GM18517 (cell line): Measurements from ENCODE around the gene HDAC9.

ENCODE experiments used
- ATAC-seq: cut with Tn5 transposase; IDR thresholded peaks from one replicate; pipeline ENCODE4 v1.9.1; 2021; ENCODE audit warnings: mild to moderate bottlenecking, moderate library complexity; ENCODE audit not compliant: unreplicated experiment

HDAC9 gene

DNA sequence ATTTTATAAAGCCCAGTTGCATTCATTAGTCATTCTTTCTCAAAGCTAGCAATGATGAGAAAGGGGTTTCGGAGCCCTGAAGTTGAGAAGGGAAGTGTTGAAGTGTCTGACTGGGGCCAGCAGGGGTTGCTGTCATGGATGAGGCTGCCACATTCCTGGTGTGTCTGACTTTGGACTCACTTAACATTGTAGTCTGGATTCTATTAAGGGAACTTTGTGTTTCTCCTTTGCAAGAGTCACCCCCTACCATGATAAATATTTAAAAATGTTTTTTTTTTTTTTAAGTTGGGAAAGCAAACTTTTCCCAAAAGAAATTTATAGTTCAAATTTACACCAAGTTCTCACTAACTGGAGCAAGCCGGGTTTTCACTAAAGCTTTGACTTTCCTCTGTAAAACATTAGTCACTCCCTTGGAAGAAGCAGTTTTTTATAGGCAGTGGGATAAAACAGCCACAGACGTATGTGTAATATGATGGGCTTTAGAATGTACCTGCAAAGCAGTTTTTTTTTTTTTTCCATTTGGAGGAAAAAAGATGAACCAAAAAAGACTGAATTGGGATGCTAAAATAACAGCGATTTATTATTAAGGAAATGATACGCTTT, 378.3 kb downstream of the HDAC9 start:
- ATAC-seq, result no peak

DNA sequence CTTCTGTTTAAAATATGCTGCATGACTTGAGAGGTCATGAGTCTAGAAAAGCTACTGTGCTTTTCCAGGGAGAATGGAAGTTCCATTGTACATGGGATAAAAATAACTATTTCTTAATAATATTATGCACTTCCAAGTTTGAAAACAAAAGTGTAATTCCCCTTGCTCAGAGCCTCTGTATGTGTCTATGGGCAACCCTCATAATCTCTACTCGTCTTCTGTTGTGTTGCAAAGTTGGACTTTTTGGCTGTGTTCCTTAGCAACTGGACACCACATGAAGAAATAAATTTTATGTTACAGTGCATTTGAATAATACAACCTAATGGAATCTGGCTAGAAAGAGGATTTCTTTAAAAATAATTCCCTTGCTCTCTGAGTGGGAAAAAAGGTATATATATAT, 379.3 kb downstream of the HDAC9 start:
- no peak for ATAC-seq

DNA sequence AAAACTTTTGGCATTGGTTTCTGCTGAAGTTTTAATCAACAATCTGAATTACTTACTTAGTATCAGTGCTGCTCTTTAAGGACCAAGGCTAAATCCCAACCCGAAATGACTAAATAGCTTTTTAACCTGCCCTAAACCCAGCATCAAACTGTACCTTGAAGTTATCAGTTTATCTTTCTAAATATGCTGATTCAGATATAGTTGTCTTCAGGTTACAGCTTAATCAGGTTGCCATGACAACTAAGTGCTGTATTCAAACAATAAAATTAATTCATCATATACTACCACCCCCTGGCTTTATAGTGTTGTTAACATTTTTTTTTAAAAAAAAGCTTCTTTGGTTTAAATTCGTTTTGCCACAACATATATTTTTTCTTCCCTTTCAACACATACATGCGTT, 382.3 kb downstream of the HDAC9 start:
- no peak for ATAC-seq

DNA sequence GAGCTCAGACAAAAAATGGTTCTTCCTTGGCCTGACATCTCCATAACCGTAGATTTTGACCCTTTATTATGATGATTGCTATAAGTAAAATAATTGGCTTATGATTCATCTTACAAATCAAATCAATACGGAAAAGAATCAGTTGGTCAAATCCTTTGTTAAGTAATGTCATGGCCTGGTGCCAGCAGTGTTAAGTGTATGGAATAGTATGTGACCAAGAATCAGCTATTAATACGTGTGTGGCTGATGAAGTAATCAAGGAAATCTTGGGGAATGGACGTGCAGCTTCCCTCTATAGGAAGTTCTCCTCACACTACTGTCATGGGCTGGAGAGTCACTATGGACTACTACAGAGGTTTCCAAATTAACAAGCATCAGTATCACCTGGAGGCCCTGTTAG, 391.3 kb downstream of the HDAC9 start:
- no peak for ATAC-seq

DNA sequence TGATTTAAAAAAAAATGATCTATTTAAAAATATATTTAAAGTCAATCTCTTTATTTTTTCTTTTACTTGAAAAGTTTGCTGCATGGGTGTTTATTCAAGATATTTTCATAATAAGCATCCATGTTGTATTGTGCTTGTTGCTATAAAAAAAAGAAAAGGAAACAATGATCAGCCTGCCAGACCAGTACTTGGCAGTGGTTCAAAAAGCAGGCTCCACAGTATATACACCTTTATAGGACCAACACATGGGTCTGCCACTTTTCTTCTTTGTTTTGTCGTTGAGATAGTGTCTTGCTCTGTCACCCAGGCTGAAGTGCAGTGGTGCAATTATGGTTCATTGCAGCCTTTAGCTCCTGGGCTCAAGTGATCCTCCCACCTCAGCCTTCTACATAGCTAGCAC, 393.9 kb downstream of the HDAC9 start:
- no peak for ATAC-seq

DNA sequence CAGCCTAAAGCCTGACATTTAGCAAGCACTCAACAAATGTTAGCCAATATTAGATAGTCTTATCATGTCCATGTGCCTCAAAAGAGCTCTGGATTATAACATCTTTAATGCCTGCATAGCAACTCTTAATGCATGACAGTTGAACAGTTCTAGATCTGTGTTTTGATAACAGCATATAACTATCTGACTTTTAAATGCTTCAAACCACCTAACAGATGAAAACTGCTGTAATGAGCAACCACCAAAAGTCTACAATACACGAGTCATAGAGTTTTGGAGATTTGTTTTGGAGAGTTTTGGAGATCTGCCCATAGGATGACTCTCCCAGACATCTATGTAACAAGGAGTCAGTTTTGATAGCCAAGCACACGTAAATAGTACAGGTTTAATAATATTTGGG, 394.6 kb downstream of the HDAC9 start:
- ATAC-seq, result no peak

DNA sequence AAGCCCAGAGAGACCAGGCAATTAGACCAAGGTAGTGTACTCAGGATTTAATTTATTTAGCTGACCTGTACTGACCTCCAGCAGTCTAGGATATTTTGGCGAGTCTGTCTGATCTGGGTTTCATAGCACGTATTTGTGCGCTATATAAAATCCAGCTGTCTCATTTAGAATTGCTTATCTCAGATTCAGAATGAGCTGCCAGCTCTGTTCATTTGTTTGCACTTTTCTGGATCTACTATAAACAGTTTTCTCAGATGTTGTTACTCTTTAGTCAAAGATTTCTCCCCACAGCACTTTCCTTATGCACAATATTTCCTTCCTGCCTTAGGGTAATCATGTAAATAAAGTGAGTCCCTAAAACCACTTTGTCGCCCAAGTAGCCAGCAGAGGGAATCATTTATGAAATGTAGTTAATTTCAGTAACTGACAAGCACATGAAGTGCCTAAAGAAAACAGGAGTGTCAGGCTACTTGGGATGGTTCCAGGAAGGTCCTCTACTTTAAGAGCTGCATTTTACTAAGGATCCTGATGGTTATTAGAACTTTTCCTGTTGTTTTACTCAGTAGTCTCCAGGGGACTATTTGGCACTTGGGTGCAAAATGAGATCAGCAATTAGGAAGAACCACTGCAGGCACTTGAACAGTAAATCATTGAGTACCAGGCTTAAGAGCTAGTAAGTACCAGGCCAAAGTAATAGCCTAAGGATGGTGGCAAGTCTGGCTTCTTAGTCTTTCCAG, 395.5 kb downstream of the HDAC9 start:
- ATAC-seq, result no peak

DNA sequence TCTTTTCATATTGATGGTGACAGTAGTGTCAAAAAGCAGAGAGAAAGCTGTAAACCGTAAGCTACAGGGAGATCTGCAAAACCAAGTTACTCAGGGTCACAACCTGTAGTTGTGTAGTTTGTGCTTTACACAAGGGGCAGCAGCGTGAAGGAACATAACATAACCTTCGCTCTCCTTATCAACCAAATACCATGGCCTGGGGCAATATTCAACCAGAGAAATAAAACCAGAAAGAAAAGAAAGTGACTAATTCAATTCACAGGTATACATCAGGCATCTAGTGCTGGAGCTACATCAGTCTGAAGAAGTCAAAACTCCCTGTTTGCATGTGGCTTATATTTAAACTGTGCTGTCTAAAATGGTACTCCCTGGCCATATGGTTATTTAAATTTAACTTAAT, 397.6 kb downstream of the HDAC9 start:
- ATAC-seq, result no peak

DNA sequence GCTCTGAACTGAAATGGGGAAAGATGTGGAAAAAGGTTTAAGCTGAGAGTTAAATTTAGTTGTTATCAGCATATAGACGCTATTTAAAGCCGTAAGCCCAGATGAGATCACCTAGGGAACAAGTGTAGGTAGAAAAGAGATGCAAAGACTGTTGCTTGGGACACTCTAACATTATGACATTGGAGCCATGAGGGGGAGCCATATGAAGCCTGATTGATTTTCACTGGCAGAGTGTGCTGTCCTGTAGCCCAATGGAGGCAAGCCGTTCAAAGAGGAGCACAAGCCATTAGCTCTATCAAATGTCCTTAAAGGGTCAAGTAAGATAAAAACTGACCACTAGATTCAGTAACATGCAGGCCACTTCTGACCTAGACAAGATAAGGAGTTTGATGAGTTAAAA, 398.6 kb downstream of the HDAC9 start:
- ATAC-seq, result no peak

DNA sequence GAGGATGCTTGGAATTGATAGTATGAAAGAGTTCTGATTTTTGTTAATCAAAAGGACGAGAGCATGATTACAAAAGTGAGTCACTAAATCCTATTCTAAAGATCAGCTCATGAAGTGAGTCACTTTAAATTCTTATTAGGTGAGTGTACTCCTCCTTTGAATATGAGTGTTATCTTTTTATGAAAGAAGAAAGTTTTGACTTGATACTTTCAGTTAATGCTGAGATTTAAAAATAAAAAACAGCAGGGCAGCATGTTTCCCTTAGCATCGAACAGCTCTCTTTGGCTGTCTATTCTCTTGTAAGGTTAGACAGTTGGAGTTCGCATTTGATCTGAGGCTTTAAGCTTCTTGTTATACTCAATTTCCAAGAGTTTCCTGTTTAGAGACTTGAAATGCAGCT, 399.9 kb downstream of the HDAC9 start:
- ATAC-seq, result no peak

DNA sequence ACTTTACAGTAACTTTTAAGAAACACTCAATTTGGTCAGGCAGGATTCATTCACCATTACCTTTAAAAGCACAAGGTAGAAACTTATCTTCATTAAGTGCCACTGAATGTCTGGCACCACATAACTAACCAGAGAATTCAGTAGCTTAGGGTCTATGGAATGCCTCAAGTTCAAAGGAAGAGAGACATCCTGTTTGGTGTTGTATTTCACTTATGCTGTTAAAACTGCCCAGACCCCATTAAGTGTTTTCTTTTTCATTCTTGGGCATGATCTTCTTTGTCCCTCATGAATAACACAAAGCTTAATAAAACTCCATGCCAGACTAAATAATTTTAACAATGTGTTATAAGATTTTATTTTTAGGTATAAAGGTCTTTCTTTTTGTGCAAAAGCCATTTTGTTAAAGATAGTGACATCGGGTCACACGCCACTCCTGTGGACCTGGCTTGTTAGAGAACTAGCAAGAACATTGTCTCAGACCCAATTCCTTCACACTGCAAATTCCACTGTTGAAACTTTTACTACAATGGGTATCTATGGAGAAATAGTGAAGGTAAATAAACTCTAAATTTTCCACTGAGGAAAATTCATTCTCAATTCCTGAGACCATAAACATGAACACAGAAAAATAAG, 400.9 kb downstream of the HDAC9 start:
- ATAC-seq, result no peak

DNA sequence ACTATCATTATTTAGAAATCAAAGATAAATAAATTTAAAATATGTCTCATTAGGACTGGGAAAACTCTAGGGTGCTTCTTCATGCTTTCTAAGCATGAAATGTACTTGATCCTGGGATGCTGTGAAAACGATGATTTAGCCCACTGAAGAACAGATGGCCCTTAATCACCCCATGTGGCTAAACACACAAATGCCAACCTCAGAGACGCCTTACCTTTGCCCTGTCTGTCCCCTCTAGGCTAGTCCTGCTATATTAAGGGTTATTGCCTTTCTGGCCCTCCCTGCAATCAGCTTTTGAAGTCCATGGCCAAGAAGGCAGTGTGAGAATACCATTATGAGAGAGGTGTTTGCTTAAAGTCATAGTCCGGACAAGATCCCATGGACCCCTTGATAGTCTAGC, 404.7 kb downstream of the HDAC9 start:
- ATAC-seq, result no peak

DNA sequence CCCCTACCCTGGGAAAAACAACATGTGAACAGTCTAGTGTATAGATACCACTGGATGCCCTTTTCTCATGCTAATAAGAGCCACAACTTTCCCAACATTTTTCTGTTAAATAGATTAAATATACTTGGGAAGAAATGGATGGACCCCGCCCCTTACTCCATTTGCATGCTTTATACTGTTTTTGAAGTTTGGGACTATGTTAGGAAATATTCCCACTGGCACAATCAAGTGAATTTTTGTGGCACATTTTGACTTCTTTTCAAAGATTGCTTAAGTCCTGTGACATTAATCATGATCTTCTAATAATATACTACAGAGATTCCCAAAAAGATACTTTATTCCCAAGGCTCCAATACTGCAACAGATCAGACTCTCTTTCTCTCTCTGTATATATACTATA, 405.3 kb downstream of the HDAC9 start:
- no peak for ATAC-seq

DNA sequence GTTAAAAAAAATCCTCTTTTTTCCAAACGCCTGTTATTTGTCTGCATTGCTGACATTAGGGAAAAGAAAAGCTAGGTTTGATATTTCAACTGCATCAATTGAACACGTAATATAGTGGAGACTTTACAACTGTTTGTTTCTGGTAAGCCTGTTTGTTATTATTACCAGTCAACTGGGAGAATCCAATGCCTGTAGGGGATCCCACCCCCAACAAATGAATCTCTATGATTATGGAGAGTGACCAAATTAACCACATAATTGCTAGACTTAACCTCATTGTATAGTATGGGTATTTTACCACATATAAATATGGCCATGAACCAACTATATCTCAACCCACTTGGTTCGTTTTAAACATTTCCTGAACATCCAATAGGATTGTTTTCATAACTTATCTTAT, 405.8 kb downstream of the HDAC9 start:
- no peak for ATAC-seq

DNA sequence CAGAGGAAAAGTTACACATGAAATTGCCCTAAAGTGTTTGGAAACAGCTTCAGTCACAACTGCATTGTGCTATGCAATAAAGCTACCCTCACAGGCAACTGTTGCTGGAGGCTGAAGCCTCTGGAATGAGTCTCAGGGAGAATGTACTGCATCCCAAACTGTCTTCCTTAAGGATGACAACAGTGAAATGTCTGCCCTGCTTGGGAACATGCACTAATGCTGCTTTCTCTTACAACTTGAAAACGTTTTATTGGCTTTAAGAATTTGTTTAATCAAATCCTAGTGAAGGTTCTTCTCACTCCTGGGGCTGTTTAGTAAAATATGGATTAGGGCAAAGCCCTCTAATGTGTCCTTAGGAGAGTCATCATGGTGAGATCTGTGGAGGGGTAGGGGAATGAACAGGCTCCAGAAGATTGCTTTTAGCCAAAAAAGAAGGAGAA, 406.5 kb downstream of the HDAC9 start:
- no peak for ATAC-seq

DNA sequence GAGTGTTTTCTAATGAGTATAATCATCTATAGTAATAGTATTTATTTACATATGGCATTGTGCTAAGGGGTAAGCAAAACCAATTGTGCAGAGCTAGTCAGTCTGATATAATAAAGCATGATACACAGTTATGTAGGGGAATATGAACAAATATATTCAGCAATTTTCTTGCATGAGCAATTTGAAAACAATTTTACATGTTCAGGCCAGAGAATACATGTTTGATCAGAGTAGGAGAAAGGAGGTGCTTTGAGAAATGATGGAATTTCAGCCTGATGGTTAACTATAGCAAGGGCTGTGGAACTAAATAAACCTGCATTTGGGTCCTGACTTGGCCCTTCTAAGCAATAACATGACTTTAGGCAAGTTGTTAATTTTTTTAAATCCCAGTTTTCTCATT, 407.3 kb downstream of the HDAC9 start:
- ATAC-seq, result no peak

DNA sequence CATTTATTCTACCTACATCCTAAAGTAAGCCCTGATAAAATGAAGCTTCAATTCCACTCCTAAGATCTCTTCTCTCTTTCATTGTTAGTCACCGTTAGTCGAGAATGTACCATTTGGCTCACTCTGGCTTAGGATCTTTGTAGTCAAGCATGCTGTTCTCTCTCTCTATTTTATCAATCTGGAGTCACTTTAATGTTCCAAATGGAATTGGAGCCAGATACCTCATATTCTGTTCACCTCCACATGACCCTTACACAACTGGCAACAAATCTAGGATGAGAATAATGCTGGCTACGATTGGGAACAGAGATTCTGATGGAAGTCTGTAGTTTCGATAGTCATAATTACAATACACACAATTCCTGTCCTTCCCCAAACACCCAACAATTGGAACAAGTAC, 408.1 kb downstream of the HDAC9 start:
- ATAC-seq, result no peak

DNA sequence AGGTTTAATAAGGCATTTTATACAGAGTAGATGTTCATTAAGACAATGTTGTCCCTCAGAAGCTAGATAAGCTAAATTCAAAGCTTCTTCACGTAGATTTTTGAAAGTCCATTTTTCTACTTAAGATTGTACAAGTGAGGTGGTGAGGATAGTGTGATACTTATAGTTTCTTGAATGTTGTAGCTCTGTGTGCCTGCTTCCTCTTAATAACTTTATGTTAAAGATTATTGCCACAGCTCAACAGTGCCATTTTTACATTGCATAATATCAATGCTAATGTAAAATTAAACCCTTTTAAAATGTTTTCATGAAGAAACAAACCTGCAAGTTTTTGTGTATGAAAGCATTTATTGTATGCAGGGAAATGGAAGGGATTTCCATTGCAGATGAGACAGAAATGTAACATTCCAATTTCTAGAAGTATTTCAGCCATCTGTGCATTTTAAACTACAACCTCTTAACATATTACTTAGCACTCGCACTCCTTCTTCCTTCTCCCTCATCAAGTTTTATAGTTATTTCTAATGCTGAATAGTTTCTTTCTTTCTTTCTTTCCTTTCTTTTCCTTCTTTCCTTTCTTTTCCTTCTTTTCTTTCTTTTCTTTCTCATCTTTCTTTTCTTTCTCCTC, 409.9 kb downstream of the HDAC9 start:
- no peak for ATAC-seq

DNA sequence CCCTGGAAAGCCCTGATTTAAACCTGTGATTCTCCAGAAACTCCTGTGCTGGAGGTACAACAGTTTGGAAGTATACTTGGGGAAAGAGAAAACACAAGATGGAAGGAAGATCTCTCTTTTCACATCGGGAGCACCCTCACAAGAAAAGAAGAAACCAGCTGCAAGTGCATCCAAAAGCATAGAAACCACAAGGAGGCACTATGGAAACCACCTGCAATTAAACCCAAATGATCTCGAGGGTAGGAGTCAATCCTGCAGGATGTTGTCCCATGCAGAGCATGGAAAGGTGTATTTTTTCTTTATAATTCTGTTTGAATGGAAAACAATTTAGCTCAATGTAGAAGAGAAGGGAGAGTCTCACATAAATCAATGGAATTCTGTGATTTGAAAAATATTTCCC, 411.4 kb downstream of the HDAC9 start:
- no peak for ATAC-seq

DNA sequence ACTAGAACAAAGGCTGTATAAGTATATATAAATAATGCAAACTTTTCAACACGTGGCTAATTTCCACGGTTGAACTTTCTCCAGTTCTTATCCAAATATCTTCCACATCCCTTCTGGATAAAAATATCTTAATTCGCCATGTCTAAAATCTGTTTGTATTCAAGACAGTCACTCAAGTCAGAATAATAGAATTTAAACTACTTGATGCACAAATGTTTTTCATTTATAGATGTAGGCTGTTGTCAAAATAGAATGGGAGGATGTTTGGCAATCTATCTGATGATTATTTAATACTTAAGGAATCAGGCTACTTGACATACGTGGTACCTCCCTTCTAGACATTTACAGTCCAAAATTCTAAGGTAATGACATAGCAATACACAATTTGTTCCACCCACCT, 417.6 kb downstream of the HDAC9 start:
- no peak for ATAC-seq

DNA sequence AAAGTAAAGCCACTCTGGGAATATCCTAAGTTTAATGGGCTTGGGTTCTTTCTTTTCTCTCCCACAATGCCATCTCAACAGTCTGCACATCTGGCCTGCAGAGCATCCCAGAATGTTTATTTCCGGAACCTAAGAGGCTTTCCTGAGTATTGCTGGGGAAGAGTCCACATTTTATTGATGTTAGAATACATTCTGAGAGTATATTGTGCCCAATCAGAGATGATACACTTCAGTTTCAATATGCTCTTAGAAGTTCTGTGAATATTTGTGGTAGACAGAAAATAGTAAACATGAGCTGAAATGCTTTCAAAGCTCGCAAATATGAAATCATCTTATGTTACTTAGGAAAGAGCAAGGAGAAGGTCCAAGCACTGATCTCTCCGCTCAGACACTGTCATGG, 421.3 kb downstream of the HDAC9 start:
- no peak for ATAC-seq

DNA sequence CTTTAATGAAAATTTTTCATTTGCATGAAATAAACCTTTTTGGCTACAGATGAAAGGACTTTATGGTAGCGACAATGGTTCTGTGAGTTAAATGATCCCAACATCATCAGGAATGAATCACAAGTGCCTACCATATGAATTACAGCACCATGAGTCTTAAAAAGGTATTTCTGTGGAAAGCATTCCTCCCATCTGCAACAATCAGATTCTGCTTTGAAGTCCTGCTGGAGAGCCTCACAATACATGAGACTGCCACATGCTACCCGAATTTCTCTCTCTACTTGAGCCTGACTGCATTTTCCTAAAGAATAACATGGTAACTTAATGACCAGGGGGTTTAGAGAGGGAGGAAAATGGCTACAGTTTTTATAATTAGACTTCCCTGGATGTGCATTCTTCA, 431.6 kb downstream of the HDAC9 start:
- ATAC-seq, result no peak
